Mucosa of stomach (tissue), 1 donor: ENCODE data around the gene NELL2.

Experiments
- H3K27me3 ChIP-seq: one replicate; pipeline ENCODE4 v1.7.0; 2013; ENCODE audit warnings: mild to moderate bottlenecking, low read length; ENCODE audit not compliant: control insufficient read depth, insufficient read depth
- H3K36me3 ChIP-seq: one replicate; pipeline ENCODE4 v1.7.0; 2013; ENCODE audit warnings: low read length; ENCODE audit not compliant: control insufficient read depth, insufficient read depth
- H3K4me1 ChIP-seq: one replicate; pipeline ENCODE4 v1.7.0; 2013; ENCODE audit warnings: mild to moderate bottlenecking, low read length; ENCODE audit not compliant: control insufficient read depth, insufficient read depth
- H3K4me3 ChIP-seq: one replicate; pipeline ENCODE4 v1.7.0; 2013; ENCODE audit warnings: low read length
- H3K9ac ChIP-seq: one replicate; pipeline ENCODE4 v1.7.0; 2013; ENCODE audit warnings: mild to moderate bottlenecking, low read length, moderate library complexity
- H3K9me3 ChIP-seq: one replicate; pipeline ENCODE4 v1.7.0; 2013; ENCODE audit warnings: mild to moderate bottlenecking, low read length, moderate library complexity; ENCODE audit not compliant: control insufficient read depth
- donor health status: Pancreatic carcinoma.

Gene NELL2

GRCh38 chr12:44627387-44628166, 248.5 kb downstream of the NELL2 start:
- H3K9me3 ChIP-seq, result no peaks in the 10 kb centered on the region
- no peaks in the 10 kb centered on the region for H3K36me3 ChIP-seq
- H3K4me1 ChIP-seq, result no peaks in the 10 kb centered on the region

GRCh38 chr12:44626883-44627282, 249.2 kb downstream of the NELL2 start:
- Histone ChIP-seq H3K27me3 (no peaks in the 10 kb centered on the region), H3K4me3 (no peak overlapping the region), H3K9me3 (no peaks in the 10 kb centered on the region), H3K36me3 (no peaks in the 10 kb centered on the region), H3K9ac (no peak overlapping the region), H3K4me1 (no peaks in the 10 kb centered on the region)

More at GRCh38 chr12:44627387-44628166, 248.5 kb downstream of the NELL2 start:
- Histone ChIP-seq H3K4me3 (no peak overlapping the region), H3K9ac (no peak overlapping the region), H3K27me3 (no peaks in the 10 kb centered on the region)

DNA sequence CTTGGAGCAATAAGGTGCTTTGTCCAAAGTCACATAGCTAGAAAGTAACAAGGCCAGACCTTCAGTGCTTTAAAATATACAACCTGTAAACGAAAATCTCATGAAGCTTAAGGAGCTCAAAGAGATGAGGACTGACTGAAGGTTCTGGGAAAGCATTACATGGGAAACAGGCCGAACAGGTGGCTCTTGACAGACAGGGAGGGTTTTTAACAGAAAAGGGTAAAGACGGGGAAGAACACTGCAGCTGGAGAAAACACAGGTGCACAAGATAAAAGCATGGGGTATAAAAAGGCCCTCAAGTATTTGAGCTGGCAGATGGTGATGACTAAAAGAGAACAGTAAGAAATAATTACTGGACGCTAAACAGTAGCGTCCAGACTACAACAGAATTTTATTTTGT, 257.2 kb downstream of the NELL2 start:
- Histone ChIP-seq H3K4me3 (no peak overlapping the region), H3K9ac (no peak overlapping the region), H3K9me3 (no peaks in the 10 kb centered on the region), H3K27me3 (no peaks in the 10 kb centered on the region), H3K4me1 (no peaks in the 10 kb centered on the region), H3K36me3 (no peaks in the 10 kb centered on the region)

DNA sequence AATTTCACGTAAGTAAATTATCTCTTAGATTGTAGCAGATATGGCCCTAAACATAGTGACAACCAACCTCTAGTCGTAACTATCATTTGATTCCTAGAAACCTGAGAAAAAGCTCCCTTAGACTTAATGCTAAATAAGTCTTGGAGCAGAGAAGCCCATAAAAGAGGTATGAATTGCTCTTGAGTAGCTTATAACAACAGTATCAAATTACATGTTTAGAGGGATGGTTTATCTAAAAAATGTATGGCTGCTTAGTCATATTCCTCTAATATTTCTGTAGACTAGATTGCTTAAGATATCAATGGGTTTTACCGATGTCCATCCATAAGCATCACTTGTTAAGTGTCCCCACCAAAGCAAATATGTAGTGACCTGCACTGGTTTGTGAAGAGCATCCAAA, 259.7 kb downstream of the NELL2 start:
- no peak overlapping the region for H3K4me3 ChIP-seq
- no peaks in the 10 kb centered on the region for H3K36me3 ChIP-seq
- no peaks in the 10 kb centered on the region for H3K4me1 ChIP-seq
- no peaks in the 10 kb centered on the region for H3K27me3 ChIP-seq
- no peaks in the 10 kb centered on the region for H3K9me3 ChIP-seq
- no peak overlapping the region for H3K9ac ChIP-seq

DNA sequence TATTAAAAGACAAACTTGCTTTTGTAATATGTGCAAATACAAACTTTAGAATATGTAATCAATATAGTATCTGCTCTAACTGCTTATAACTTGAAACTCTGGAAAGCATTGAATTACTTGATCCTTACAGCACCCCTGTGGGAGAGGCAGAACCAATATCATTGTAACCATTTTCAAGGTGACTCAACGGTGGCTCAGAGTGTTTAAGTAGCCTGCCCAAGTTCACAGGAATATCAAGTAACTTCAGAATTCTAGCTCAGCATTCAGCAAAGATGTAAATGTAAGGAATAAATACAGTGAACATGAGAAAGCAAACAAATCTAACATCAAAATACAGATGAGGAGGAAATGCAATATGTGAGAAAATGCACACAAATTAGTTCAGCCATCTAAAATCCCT, 264.6 kb downstream of the NELL2 start:
- no peaks in the 10 kb centered on the region for H3K9me3 ChIP-seq
- H3K36me3 ChIP-seq, result no peaks in the 10 kb centered on the region
- H3K4me3 ChIP-seq, result no peak overlapping the region
- no peaks in the 10 kb centered on the region for H3K27me3 ChIP-seq
- no peak overlapping the region for H3K9ac ChIP-seq
- no peaks in the 10 kb centered on the region for H3K4me1 ChIP-seq

GRCh38 chr12:44603701-44604100, 272.4 kb downstream of the NELL2 start:
- Histone ChIP-seq H3K9ac (no peak overlapping the region), H3K4me3 (no peak overlapping the region), H3K36me3 (no peaks in the 10 kb centered on the region), H3K9me3 (no peaks in the 10 kb centered on the region), H3K4me1 (no peaks in the 10 kb centered on the region), H3K27me3 (no peaks in the 10 kb centered on the region)

DNA sequence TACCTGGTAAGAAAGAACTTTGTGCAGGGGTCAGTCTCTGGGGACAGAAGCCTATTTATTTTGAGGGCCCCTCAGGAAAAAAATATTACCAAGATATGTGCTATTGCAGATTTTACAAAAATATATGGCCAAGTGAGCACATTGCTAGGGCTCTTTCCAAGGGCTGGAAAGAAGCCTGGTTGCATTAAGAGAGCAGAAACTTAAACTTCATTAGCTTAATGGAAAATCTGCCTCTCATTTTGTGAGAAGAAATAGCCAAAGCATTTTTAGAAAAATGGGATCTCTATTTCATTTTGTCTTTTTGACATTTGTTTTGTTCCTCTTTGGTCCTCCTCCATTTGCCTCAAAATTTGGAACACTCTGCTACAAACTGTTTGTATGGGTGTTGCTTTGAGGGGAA, 283.5 kb downstream of the NELL2 start:
- Histone ChIP-seq H3K36me3 (no peaks in the 10 kb centered on the region), H3K9me3 (no peaks in the 10 kb centered on the region), H3K9ac (no peak overlapping the region), H3K27me3 (no peaks in the 10 kb centered on the region), H3K4me1 (no peaks in the 10 kb centered on the region), H3K4me3 (no peak overlapping the region)

GRCh38 chr12:44589697-44590096, 286.4 kb downstream of the NELL2 start:
- Histone ChIP-seq H3K4me3 (no peak overlapping the region), H3K27me3 (no peaks in the 10 kb centered on the region), H3K9ac (no peak overlapping the region), H3K9me3 (no peaks in the 10 kb centered on the region), H3K36me3 (no peaks in the 10 kb centered on the region), H3K4me1 (no peaks in the 10 kb centered on the region)

DNA sequence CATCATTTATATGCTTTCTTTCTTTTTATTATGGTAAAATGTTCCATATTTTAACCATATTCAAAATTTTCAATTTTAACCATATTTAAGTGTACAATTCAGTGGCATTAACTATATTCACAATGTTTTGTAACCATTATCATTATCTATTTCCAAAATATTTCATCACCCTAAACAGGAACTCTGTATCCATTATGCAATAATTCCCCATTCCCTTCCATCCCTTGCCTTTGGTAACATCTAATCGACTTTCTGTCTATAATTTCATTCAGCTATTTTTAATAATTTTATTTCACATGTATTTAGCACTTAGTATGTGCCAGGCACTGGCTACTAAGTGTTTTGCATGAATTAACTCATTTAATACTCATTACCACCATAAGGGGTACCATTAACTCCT, 287.5 kb downstream of the NELL2 start:
- H3K27me3 ChIP-seq, result no peaks in the 10 kb centered on the region
- H3K9ac ChIP-seq, result no peak overlapping the region
- H3K9me3 ChIP-seq, result no peaks in the 10 kb centered on the region
- no peaks in the 10 kb centered on the region for H3K36me3 ChIP-seq
- H3K4me1 ChIP-seq, result no peaks in the 10 kb centered on the region
- H3K4me3 ChIP-seq, result no peak overlapping the region

DNA sequence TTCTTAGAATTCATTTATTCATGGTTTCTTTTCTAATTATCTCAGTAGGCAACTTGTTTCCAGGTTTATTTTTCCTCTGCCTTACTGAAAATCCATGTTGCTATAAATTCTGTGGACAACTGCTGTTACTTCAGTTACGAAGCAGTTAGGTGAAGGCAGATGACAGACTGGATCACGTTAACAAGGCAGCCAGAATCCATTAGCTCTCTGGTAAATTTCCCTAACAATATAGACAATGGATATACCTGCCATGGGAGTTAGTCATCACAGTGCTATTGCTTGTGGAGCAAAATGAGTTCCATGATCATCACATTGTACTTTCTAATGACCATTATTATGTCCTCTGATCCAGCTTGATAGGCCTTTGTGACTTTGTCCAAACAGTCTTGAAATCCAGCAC, 291.5 kb downstream of the NELL2 start:
- no peak overlapping the region for H3K4me3 ChIP-seq
- H3K27me3 ChIP-seq, result no peaks in the 10 kb centered on the region
- no peaks in the 10 kb centered on the region for H3K9me3 ChIP-seq
- no peaks in the 10 kb centered on the region for H3K4me1 ChIP-seq
- H3K36me3 ChIP-seq, result no peaks in the 10 kb centered on the region
- no peak overlapping the region for H3K9ac ChIP-seq

DNA sequence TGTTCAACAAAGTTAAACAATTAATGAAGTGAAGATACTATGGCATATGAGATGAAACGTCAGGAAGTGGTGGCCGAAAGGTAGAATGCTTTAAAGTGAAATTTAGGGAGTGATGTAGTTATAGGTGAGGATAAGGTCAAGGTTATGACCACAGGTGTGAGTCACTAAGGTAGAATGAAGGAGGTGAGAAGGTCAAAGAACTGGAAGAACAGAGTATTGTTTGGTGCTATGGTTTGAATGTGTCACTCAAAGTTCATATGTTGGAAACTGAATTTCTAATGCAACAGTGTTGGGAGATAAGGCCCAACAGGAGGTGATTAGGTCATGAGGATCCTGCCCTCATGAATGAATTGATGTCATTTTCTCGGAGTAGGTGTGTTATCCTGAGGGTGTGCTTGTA, 293.6 kb downstream of the NELL2 start:
- no peaks in the 10 kb centered on the region for H3K4me1 ChIP-seq

DNA sequence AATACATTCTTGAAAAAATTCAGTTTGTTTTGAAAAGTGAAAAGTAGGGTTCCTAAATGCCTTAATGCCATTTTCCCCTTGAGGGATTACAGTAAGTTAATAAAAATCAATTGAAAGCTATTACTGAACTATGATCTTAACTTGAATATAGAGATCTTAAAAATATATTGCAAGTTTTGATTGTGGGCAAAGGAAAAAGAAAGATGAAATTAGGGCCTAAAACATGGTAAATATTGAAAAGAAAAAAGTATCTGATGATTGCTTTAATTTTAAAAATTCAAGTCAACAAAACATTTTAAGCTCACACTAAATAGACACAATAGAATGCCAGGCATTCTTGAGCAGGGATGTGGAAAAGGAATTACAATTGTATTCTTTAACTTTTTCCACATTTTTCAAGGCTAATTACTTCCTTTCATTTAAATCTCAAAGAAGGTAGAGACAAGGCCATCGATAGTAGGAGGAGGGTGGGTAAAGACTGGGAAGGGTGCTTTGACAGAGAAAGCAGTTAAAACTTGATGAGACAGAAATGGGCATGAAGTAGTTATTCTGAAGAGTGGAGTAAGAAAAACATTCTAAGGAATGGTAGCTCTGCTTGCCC, 294.4 kb downstream of the NELL2 start:
- Histone ChIP-seq H3K4me1 (no peaks in the 10 kb centered on the region), H3K36me3 (no peaks in the 10 kb centered on the region), H3K9me3 (no peaks in the 10 kb centered on the region), H3K4me3 (no peak overlapping the region), H3K9ac (no peak overlapping the region), H3K27me3 (no peaks in the 10 kb centered on the region)

More for the DNA sequence above, 293.6 kb downstream of the NELL2 start:
- H3K9ac ChIP-seq, result no peak overlapping the region
- H3K27me3 ChIP-seq, result no peaks in the 10 kb centered on the region
- no peaks in the 10 kb centered on the region for H3K36me3 ChIP-seq
- H3K9me3 ChIP-seq, result no peaks in the 10 kb centered on the region
- H3K4me3 ChIP-seq, result no peak overlapping the region
